ENCODE results near the gene GSDME.

GRCh38 chr7:24756545-24757352, 515 bp downstream of the GSDME start:
- TF ChIP-seq CTCF (IDR thresholded peaks at IDR 0.05; ENCODE audit: poor library complexity), result no peak
- no peak for TF ChIP-seq EZH2 (IDR thresholded peaks at IDR 0.05; ENCODE audit: borderline replicate concordance)
